Skeletal muscle cell (primary cell): ENCODE data around the gene GPR32.
"Not testable (repeated sequence)": the region's sequence is repeated elsewhere in the genome, so short reads cannot be mapped to it uniquely, and the experiment has no call there.

Experiments
- DNase-seq: peaks from one replicate; pipeline ENCODE4 v3.0.0-alpha.2; 2010; ENCODE audit warnings: low read depth
- H3K4me3 ChIP-seq: 2 replicates; pipeline ENCODE4 v1.5.1; 2011; ENCODE audit warnings: low read depth, mild to moderate bottlenecking, control low read depth, low read length, moderate library complexity

GPR32 gene

DNA sequence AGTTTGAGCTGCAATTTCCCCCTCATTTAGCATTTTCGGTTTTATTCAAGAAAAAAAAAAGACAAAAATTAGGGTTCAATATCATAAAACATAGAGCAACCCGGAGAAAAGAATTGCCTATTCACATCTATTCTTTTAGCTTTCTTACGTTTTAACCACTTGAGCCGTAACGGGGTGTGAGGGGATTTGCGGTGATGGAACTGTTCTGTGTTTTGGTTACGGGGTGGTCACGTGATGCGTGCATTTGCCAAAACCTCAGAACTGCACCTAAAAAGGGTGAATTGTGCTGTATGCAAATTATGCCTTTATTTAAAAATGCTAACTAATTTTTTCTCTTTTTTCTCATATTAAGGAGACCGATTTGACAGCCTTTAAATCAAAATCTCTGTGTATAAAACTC is 25.0 kb upstream of the GPR32 start:
- no peak overlapping the region for H3K4me3 ChIP-seq
- no peak for DNase-seq

- not testable (repeated sequence) for H3K4me3 ChIP-seq, DNase-seq
These were observed 23.1 kb upstream of the GPR32 start for GRCh38 chr19:50747141-50747540.

DNA sequence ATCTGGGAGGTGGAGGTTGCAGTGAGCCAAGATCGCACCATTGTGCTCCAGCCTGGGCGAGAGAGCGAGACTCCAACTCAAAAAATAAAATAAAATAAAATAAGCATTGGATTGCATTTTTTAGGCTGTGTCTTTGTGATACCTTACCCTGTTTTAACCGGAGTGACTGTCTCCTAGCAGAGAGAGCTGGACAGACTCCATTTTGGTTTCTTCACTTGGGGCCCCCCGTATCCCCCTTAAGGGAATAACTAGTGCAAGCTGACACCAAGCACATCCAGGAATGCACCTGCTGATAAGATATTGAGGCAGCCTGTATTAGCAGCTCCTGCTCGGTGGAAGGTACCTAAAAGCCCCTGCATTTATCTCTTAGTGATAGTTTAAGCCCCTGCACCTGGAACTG is 20.8 kb upstream of the GPR32 start:
- DNase-seq = no peak
- no peak overlapping the region for H3K4me3 ChIP-seq

GRCh38 chr19:50750010-50750409 is 20.3 kb upstream of the GPR32 start:
- no peak overlapping the region for H3K4me3 ChIP-seq
- DNase-seq = no peak

- DNase-seq = no peak
- H3K4me3 ChIP-seq = no peak overlapping the region
These were observed 16.4 kb upstream of the GPR32 start for GRCh38 chr19:50753879-50754278.

- not testable (repeated sequence) for DNase-seq, H3K4me3 ChIP-seq
These were observed 14.0 kb upstream of the GPR32 start for GRCh38 chr19:50756244-50756643.

GRCh38 chr19:50757624-50758023 is 12.6 kb upstream of the GPR32 start:
- not testable (repeated sequence) for H3K4me3 ChIP-seq, DNase-seq

DNA sequence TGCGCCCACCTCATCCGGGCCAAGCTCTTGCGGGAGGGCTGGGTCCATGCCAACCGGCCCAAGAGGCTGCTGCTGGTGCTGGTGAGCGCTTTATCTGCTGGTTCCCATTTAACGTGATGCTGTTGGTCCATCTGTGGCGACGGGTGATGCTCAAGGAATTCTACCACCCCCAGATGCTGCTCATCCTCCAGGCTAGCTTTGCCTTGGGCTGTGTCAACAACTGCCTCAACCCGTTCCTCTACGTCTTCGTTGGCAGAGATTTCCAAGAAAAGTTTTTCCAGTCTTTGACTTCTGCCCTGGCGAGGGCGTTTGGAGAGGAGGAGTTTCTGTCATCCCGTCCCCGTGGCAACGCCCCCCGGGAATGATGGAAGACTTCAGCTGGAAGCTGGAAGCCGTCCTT is 11.2 kb upstream of the GPR32 start:
- H3K4me3 ChIP-seq, DNase-seq: not testable (repeated sequence)

- no peak overlapping the region for H3K4me3 ChIP-seq
- DNase-seq = no peak
These were observed 10.4 kb upstream of the GPR32 start for GRCh38 chr19:50759886-50760285.

- DNase-seq, H3K4me3 ChIP-seq: not testable (repeated sequence)
These were observed 8.8 kb upstream of the GPR32 start for GRCh38 chr19:50761501-50761900.

- H3K4me3 ChIP-seq, DNase-seq: not testable (repeated sequence)
These were observed 6.7 kb upstream of the GPR32 start for GRCh38 chr19:50763521-50763920.

DNA sequence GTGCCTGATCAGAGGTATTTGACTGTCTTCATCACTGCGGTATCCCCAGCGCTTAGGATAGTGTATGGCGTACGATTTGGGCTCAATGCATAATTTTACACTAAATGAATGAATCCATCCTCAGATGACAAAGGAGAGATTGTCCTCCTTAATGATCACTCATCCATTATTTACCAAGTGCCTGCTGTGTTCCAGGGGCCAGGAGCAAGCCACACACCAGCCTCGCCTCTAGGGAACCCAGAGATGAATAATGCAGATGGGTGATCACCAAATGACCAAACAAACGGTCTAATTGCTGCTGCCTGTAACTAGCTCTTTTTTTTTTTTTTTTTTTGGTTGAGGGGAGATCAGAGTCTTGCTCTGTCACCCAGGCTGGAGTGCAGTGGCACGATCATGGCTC is 5.9 kb upstream of the GPR32 start:
- DNase-seq = no peak

DNA sequence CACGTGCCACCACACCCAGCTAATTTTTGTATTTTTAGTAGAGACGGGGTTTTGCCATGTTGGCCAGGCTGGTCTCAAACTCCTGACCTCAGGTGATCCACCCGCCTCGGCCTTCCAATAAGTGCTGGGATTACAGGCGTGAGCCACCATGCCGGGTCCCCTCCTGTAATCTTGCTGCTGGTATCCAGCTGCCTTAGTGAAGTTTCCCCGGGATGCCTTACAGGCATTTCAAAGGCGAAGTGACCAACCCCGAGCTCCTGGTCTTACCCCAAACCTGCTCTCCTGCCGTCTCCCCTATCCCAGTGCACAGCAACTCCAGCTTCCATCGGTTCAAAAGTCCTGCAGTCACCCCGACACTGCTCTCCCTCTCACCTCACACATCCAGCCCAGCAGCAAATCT is 3.5 kb upstream of the GPR32 start:
- DNase-seq, H3K4me3 ChIP-seq: not testable (repeated sequence)

More for the DNA sequence above, 5.9 kb upstream of the GPR32 start:
- no peak overlapping the region for H3K4me3 ChIP-seq

DNA sequence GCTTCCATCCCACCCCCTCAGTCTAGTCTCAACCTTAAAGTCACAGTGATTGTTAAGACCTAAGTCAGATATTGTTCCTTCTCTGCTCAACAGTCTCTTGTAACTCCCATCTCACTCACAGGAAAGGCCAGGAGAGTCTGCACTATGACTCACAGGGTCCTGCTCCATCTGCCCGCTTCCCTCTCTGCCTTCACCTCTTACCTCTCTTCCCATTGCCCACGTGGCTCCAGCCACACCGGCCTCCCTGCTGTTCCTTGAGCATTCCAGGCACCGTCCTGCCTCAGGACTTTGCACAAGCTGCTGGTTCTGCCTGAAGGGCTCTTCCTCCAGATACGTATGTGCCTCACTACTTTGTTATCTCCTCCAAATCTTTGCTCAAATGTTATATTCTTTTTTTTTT is 3.0 kb upstream of the GPR32 start:
- not testable (repeated sequence) for H3K4me3 ChIP-seq, DNase-seq

- no peak overlapping the region for H3K4me3 ChIP-seq
- no peak for DNase-seq
These were observed 2.0 kb upstream of the GPR32 start for GRCh38 chr19:50768277-50768676.

- DNase-seq = no peak
- no peak overlapping the region for H3K4me3 ChIP-seq
These were observed 624 bp downstream of the GPR32 start for GRCh38 chr19:50770888-50771287.

GRCh38 chr19:50772476-50772875 is 2.2 kb downstream of the GPR32 start:
- DNase-seq = no peak
- no peak overlapping the region for H3K4me3 ChIP-seq

- not testable (repeated sequence) for DNase-seq, H3K4me3 ChIP-seq
These were observed 2.6 kb downstream of the GPR32 start for GRCh38 chr19:50772912-50773311.

DNA sequence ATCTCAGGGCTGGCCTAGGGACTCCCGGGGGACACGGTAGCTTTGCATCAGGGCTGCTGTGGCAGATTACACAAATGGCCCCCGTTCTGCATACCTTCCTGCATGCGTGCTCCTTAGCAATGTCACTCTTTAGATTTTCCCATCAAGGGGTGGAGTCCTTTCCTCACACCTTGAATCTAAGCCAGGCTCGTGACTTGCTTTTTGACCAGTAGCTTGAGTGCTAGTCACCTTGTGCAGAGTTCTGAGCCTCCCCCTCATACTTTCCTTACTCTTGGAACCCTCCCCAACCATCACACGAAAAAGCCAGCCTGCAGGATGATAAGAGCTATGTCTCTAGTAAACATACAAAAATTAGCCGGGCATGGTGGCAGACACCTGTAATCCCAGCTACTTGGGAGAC is 3.2 kb downstream of the GPR32 start:
- H3K4me3 ChIP-seq, DNase-seq: not testable (repeated sequence)

- DNase-seq = no peak
These were observed 5.9 kb downstream of the GPR32 start for GRCh38 chr19:50776131-50776530.

GRCh38 chr19:50777261-50777660 is 7.0 kb downstream of the GPR32 start:
- DNase-seq = no peak
- no peak overlapping the region for H3K4me3 ChIP-seq

More at GRCh38 chr19:50776131-50776530, 5.9 kb downstream of the GPR32 start:
- no peak overlapping the region for H3K4me3 ChIP-seq

- H3K4me3 ChIP-seq = no peak overlapping the region
- DNase-seq = no peak
These were observed 7.6 kb downstream of the GPR32 start for GRCh38 chr19:50777830-50778303.
